NT2/D1 (cell line): ENCODE results near the gene TAGLN2.

Source experiments
- DNase-seq: peaks from one replicate; pipeline ENCODE4 v3.0.0-alpha.2; 2011; ENCODE audit warnings: low read depth, low spot score
- H3K27me3 ChIP-seq: 2 replicates; pipeline ENCODE4 v1.6.0; 2011; ENCODE audit warnings: mild to moderate bottlenecking; ENCODE audit not compliant: insufficient read length, insufficient read depth
- H3K36me3 ChIP-seq: 2 replicates; pipeline ENCODE4 v1.6.1; 2011; ENCODE audit warnings: mild to moderate bottlenecking, low read length, mixed read lengths; ENCODE audit not compliant: insufficient read depth, insufficient read length
- H3K4me1 ChIP-seq: 2 replicates; pipeline ENCODE4 v1.5.1; 2011; ENCODE audit not compliant: insufficient read depth, insufficient read length
- H3K4me3 ChIP-seq: 2 replicates; pipeline ENCODE4 v1.5.1; 2011; ENCODE audit warnings: low read depth; ENCODE audit not compliant: insufficient read length
- H3K9ac ChIP-seq: 2 replicates; pipeline ENCODE4 v1.6.0; 2011; ENCODE audit warnings: low read depth; ENCODE audit not compliant: insufficient read length
- H3K9me3 ChIP-seq: 2 replicates; pipeline ENCODE4 v1.5.1; 2011; ENCODE audit warnings: mild to moderate bottlenecking, low read length; ENCODE audit not compliant: insufficient read depth
- SUZ12 ChIP-seq: IDR thresholded peaks from 2 replicates; pipeline ENCODE4 v1.6.1; 2011; ENCODE audit not compliant: insufficient read length, insufficient read depth; ENCODE audit errors: extremely low read depth
- YY1 ChIP-seq: IDR thresholded peaks from 2 replicates; pipeline ENCODE4 v1.6.1; 2011; ENCODE audit not compliant: insufficient read length, insufficient read depth
- ZNF274 ChIP-seq: IDR thresholded peaks from 2 replicates; pipeline ENCODE4 v1.6.1; 2011; ENCODE audit warnings: mild to moderate bottlenecking, low read depth, low read length

The TAGLN2 gene

GRCh38 chr1:159943278-159943640 is 18.0 kb upstream of the TAGLN2 start:
- Histone ChIP-seq H3K9me3 (no peaks in the 10 kb centered on the region), H3K27me3 (peaks cover 5% of the 10 kb centered on the region), H3K4me3 (no peak overlapping the region), H3K4me1 (peaks cover 15% of the 10 kb centered on the region), H3K9ac (no peak overlapping the region), H3K36me3 (peaks cover 35% of the 10 kb centered on the region)
- DNase-seq, result no peak
- TF ChIP-seq YY1 (no peak), ZNF274 (no peak), SUZ12 (no peak)

- no peak for TF ChIP-seq SUZ12
- TF ChIP-seq YY1, result no peak
- TF ChIP-seq ZNF274, result no peak
- H3K9me3 ChIP-seq, result no peaks in the 10 kb centered on the region
- peaks cover 5% of the 10 kb centered on the region for H3K27me3 ChIP-seq
Observed at GRCh38 chr1:159942632-159943277, 17.4 kb upstream of the TAGLN2 start.

GRCh38 chr1:159941591-159942560 is 16.6 kb upstream of the TAGLN2 start:
- TF ChIP-seq SUZ12 (no peak), YY1 (no peak), ZNF274 (no peak)
- Histone ChIP-seq H3K9ac (peak overlapping the region; percentile 12), H3K36me3 (peaks cover 41% of the 10 kb centered on the region), H3K27me3 (peaks cover 5% of the 10 kb centered on the region), H3K4me1 (peaks cover 25% of the 10 kb centered on the region), H3K4me3 (no peak overlapping the region), H3K9me3 (no peaks in the 10 kb centered on the region)
- DNase-seq, result no peak

More at GRCh38 chr1:159942632-159943277, 17.4 kb upstream of the TAGLN2 start:
- DNase-seq, result no peak
- Histone ChIP-seq H3K36me3 (peaks cover 38% of the 10 kb centered on the region), H3K4me3 (no peak overlapping the region), H3K4me1 (peaks cover 18% of the 10 kb centered on the region), H3K9ac (no peak overlapping the region)

GRCh38 chr1:159941141-159941540 is 15.8 kb upstream of the TAGLN2 start:
- DNase-seq, result peak; percentile 49

GRCh38 chr1:159940006-159940620 is 14.8 kb upstream of the TAGLN2 start:
- no peak overlapping the region for H3K4me3 ChIP-seq
- TF ChIP-seq YY1 (no peak), ZNF274 (no peak), SUZ12 (no peak)
- no peaks in the 10 kb centered on the region for H3K9me3 ChIP-seq
- peaks cover 53% of the 10 kb centered on the region for H3K36me3 ChIP-seq
- H3K9ac ChIP-seq, result no peak overlapping the region
- H3K4me1 ChIP-seq, result peaks cover 36% of the 10 kb centered on the region
- H3K27me3 ChIP-seq, result peaks cover 5% of the 10 kb centered on the region
- no peak for DNase-seq

More at GRCh38 chr1:159941141-159941540, 15.8 kb upstream of the TAGLN2 start:
- Histone ChIP-seq H3K4me3 (no peak overlapping the region), H3K4me1 (peaks cover 33% of the 10 kb centered on the region), H3K9me3 (no peaks in the 10 kb centered on the region), H3K36me3 (peaks cover 43% of the 10 kb centered on the region), H3K27me3 (peaks cover 5% of the 10 kb centered on the region), H3K9ac (peak overlapping the region; percentile 12)
- TF ChIP-seq ZNF274 (no peak), YY1 (no peak), SUZ12 (no peak)

GRCh38 chr1:159939678-159940002 is 14.3 kb upstream of the TAGLN2 start:
- Histone ChIP-seq H3K9ac (no peak overlapping the region), H3K4me1 (peaks cover 36% of the 10 kb centered on the region), H3K9me3 (no peaks in the 10 kb centered on the region), H3K4me3 (no peak overlapping the region), H3K27me3 (peaks cover 3% of the 10 kb centered on the region), H3K36me3 (peaks cover 58% of the 10 kb centered on the region)
- no peak for TF ChIP-seq YY1
- no peak for TF ChIP-seq ZNF274
- TF ChIP-seq SUZ12, result no peak
- no peak for DNase-seq
